H1 (cell line): ENCODE results near the gene SPPL3.

Experiments
- BRCA1 ChIP-seq: IDR thresholded peaks from 2 replicates; pipeline ENCODE4 v1.6.1; 2012; ENCODE audit warnings: low read depth, low read length, improper control_type of control experiment
- EP300 ChIP-seq, 2 experiments: IDR thresholded peaks; 1 replicate in 1 of 2; 2 replicates in 1 of 2; pipeline ENCODE4 v1.6.1; 2011 to 2012; ENCODE audit warnings: low read depth in 2 of 2, low read length in 2 of 2, mild to moderate bottlenecking in 2 of 2, borderline replicate concordance in 1 of 2, inconsistent platforms in 1 of 2, moderate library complexity in 1 of 2
- EZH2 ChIP-seq: fragments of 200-600 bp; sonication (generic); IDR thresholded peaks from 2 replicates; pipeline ENCODE4 v1.7.1; 2012; ENCODE audit warnings: low read depth, mild to moderate bottlenecking, moderate library complexity, low read length, inconsistent platforms; ENCODE audit not compliant: severe bottlenecking
- KDM1A ChIP-seq: fragments of 200-600, 300-600 bp; sonication (generic); IDR thresholded peaks from 2 replicates; pipeline ENCODE4 v1.7.1; 2016; ENCODE audit warnings: mild to moderate bottlenecking, low read length, borderline replicate concordance
- KDM5A ChIP-seq: fragments of 200-600 bp; IDR thresholded peaks from 2 replicates; pipeline ENCODE4 v1.7.1; 2012; ENCODE audit warnings: mild to moderate bottlenecking, low read length, inconsistent platforms, mixed read lengths
- POLR2A ChIP-seq, 2 experiments: IDR thresholded peaks; 1 replicate in 1 of 2; 2 replicates in 1 of 2; pipeline ENCODE4 v1.6.1; 2011; ENCODE audit warnings: low read depth in 2 of 2, low read length in 2 of 2, mild to moderate bottlenecking in 2 of 2; ENCODE audit errors: control extremely low read depth in 1 of 2
- POLR2AphosphoS5 ChIP-seq: IDR thresholded peaks from 2 replicates; pipeline ENCODE4 v1.6.1; 2011; ENCODE audit warnings: low read depth, low read length
- RFX5 ChIP-seq: IDR thresholded peaks from 2 replicates; pipeline ENCODE4 v1.6.1; 2011; ENCODE audit warnings: low read depth, low read length, improper control_type of control experiment, borderline replicate concordance
- RXRA ChIP-seq: IDR thresholded peaks from 2 replicates; pipeline ENCODE4 v1.6.1; 2011; ENCODE audit warnings: low read depth, mild to moderate bottlenecking, low read length, moderate library complexity; ENCODE audit not compliant: insufficient read depth
- SP2 ChIP-seq: IDR thresholded peaks from 2 replicates; pipeline ENCODE4 v1.6.1; 2012; ENCODE audit warnings: mild to moderate bottlenecking, low read length, inconsistent platforms
- TAF1 ChIP-seq: IDR thresholded peaks from 2 replicates; pipeline ENCODE4 v1.6.1; 2011; ENCODE audit warnings: mild to moderate bottlenecking, low read depth, low read length
- TF ChIP-seq, protein P1 (sequence below): fragments of 300-600 bp; sonication (generic); IDR thresholded peaks from 2 replicates; pipeline ENCODE4 v1.7.1; 2012; ENCODE audit warnings: low read length, moderate library complexity, mild to moderate bottlenecking, inconsistent platforms; ENCODE audit not compliant: insufficient replicate concordance
- TF ChIP-seq, protein P2 (sequence below), 3 experiments: IDR thresholded peaks; 1 replicate in 2 of 3; 2 replicates in 1 of 3; pipeline versions ENCODE4 v1.5.1 to v1.6.1; 2011; ENCODE audit warnings: low read length in 3 of 3, mild to moderate bottlenecking in 3 of 3, inconsistent platforms in 2 of 3, low read depth in 1 of 3, moderate library complexity in 1 of 3; ENCODE audit not compliant: insufficient read depth in 1 of 3; ENCODE audit errors: control extremely low read depth in 1 of 3

DNA sequence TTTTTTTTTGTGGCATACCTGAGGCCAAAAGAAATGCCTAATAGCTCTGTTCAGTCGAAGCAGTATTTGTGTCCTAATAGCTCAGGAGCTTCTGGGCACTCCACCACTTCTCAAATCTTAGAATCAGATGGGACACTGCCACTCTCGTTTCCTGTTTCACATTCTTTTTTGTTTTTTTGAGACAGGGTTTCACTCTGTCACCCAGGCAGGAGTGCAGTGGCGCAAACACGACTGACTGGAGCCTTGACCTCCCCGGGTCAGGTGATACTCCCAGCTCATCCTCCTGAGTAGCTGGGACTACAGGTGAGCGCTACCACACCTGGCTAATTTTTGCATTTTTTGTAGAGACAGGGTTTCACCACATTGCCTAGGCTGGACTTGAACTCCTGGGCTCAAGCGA lies 52.7 kb downstream of the SPPL3 start:
- TF ChIP-seq RFX5 (no peak), POLR2AphosphoS5 (no peak), POLR2A (IDR thresholded peaks at IDR 0.05; ENCODE audit: control extremely low read depth in 1 of 2, low read depth in 2 of 2, low read length in 2 of 2) (no peak), KDM1A (no peak), SP2 (no peak), EZH2 (no peak), TAF1 (no peak), EP300 (IDR thresholded peaks at IDR 0.05; ENCODE audit: borderline replicate concordance in 1 of 2, low read depth in 2 of 2, low read length in 2 of 2) (no peak), KDM5A (no peak), RXRA (no peak), BRCA1 (no peak)
- TF ChIP-seq, protein P1, sequence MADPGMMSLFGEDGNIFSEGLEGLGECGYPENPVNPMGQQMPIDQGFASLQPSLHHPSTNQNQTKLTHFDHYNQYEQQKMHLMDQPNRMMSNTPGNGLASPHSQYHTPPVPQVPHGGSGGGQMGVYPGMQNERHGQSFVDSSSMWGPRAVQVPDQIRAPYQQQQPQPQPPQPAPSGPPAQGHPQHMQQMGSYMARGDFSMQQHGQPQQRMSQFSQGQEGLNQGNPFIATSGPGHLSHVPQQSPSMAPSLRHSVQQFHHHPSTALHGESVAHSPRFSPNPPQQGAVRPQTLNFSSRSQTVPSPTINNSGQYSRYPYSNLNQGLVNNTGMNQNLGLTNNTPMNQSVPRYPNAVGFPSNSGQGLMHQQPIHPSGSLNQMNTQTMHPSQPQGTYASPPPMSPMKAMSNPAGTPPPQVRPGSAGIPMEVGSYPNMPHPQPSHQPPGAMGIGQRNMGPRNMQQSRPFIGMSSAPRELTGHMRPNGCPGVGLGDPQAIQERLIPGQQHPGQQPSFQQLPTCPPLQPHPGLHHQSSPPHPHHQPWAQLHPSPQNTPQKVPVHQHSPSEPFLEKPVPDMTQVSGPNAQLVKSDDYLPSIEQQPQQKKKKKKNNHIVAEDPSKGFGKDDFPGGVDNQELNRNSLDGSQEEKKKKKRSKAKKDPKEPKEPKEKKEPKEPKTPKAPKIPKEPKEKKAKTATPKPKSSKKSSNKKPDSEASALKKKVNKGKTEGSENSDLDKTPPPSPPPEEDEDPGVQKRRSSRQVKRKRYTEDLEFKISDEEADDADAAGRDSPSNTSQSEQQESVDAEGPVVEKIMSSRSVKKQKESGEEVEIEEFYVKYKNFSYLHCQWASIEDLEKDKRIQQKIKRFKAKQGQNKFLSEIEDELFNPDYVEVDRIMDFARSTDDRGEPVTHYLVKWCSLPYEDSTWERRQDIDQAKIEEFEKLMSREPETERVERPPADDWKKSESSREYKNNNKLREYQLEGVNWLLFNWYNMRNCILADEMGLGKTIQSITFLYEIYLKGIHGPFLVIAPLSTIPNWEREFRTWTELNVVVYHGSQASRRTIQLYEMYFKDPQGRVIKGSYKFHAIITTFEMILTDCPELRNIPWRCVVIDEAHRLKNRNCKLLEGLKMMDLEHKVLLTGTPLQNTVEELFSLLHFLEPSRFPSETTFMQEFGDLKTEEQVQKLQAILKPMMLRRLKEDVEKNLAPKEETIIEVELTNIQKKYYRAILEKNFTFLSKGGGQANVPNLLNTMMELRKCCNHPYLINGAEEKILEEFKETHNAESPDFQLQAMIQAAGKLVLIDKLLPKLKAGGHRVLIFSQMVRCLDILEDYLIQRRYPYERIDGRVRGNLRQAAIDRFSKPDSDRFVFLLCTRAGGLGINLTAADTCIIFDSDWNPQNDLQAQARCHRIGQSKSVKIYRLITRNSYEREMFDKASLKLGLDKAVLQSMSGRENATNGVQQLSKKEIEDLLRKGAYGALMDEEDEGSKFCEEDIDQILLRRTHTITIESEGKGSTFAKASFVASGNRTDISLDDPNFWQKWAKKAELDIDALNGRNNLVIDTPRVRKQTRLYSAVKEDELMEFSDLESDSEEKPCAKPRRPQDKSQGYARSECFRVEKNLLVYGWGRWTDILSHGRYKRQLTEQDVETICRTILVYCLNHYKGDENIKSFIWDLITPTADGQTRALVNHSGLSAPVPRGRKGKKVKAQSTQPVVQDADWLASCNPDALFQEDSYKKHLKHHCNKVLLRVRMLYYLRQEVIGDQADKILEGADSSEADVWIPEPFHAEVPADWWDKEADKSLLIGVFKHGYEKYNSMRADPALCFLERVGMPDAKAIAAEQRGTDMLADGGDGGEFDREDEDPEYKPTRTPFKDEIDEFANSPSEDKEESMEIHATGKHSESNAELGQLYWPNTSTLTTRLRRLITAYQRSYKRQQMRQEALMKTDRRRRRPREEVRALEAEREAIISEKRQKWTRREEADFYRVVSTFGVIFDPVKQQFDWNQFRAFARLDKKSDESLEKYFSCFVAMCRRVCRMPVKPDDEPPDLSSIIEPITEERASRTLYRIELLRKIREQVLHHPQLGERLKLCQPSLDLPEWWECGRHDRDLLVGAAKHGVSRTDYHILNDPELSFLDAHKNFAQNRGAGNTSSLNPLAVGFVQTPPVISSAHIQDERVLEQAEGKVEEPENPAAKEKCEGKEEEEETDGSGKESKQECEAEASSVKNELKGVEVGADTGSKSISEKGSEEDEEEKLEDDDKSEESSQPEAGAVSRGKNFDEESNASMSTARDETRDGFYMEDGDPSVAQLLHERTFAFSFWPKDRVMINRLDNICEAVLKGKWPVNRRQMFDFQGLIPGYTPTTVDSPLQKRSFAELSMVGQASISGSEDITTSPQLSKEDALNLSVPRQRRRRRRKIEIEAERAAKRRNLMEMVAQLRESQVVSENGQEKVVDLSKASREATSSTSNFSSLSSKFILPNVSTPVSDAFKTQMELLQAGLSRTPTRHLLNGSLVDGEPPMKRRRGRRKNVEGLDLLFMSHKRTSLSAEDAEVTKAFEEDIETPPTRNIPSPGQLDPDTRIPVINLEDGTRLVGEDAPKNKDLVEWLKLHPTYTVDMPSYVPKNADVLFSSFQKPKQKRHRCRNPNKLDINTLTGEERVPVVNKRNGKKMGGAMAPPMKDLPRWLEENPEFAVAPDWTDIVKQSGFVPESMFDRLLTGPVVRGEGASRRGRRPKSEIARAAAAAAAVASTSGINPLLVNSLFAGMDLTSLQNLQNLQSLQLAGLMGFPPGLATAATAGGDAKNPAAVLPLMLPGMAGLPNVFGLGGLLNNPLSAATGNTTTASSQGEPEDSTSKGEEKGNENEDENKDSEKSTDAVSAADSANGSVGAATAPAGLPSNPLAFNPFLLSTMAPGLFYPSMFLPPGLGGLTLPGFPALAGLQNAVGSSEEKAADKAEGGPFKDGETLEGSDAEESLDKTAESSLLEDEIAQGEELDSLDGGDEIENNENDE = no peak
- TF ChIP-seq, protein P2, sequence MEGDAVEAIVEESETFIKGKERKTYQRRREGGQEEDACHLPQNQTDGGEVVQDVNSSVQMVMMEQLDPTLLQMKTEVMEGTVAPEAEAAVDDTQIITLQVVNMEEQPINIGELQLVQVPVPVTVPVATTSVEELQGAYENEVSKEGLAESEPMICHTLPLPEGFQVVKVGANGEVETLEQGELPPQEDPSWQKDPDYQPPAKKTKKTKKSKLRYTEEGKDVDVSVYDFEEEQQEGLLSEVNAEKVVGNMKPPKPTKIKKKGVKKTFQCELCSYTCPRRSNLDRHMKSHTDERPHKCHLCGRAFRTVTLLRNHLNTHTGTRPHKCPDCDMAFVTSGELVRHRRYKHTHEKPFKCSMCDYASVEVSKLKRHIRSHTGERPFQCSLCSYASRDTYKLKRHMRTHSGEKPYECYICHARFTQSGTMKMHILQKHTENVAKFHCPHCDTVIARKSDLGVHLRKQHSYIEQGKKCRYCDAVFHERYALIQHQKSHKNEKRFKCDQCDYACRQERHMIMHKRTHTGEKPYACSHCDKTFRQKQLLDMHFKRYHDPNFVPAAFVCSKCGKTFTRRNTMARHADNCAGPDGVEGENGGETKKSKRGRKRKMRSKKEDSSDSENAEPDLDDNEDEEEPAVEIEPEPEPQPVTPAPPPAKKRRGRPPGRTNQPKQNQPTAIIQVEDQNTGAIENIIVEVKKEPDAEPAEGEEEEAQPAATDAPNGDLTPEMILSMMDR (IDR thresholded peaks at IDR 0.05; ENCODE audit: control extremely low read depth in 1 of 3, insufficient read depth in 1 of 3, low read depth in 1 of 3, low read length in 3 of 3) = no peak
